ENCODE data around the gene COX20. TPM values are rescaled to one million over a fixed set of nuclear protein-coding genes. Genes with fewer than 3 reads are reported as not detected.
A peak's percentile ranks its signal among the peaks of the same experiment; 100 is the strongest.

COX20 gene
- 110 and 169 TPM in 2 replicates for polyA plus RNA-seq
- 69.4 and 86.9 TPM in 2 replicates for polyA minus RNA-seq

DNA sequence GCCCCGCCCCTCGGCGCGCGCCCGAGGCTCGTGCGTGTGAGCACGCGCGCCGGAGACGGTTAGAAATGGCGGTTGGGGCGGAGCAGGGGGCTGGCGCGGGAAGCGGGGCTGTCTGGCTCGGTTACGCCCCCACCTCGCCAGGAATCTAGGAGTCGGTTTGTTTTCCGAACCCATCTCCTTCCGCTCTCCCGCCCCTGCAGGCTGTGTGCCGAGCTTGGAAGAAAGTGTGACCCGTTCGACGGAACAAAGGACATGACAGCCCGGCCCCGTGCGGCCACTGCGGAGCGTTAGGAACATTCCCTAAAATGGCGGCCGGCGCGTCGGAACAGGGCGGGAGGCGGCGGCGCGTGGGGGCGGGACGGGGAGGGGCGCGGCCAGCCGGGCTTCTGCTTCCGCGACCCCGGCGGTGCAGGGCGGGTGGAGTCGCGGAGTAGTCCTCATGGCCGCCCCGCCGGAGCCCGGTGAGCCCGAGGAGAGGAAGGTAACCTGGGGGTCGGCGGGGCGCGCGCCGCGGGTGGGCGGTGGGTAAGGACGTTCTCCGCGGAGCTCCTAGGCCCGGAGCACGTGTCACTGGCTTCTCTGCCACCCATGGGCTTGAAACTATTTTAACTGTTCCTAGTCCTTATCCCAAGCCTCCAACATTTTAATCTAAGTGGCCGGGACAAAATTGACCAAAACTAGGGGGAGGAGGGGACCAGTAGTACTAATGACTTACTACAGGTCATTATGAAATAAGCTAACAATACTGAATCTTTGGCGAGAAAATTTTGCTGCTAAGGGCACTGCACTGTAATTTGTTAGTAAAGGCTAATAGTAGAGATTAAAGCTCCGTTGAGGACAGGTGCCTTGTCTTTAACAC, at the start of gene COX20:
TSS of gene COX20 (plus strand) at position 383 of the 859 bp plus-strand sequence. CDS start at position 440, 57 bp downstream.
- H3K9me2 ChIP-seq (ENCODE audit: insufficient read depth, low read length), result no peaks in the 10 kb centered on the region
- H3F3A ChIP-seq (ENCODE audit: insufficient read depth, low read length, poor library complexity, severe bottlenecking), result peaks cover 5% of the 10 kb centered on the region
- H3K27me3 ChIP-seq (ENCODE audit: insufficient read depth, low read depth, low read length), result no peaks in the 10 kb centered on the region
- H3K27ac ChIP-seq (ENCODE audit: low read length), result peak within 1 kb of the TSS; percentile 95
- H3K79me2 ChIP-seq (replicated peaks; ENCODE audit: insufficient read depth, low read length), result peaks cover 46% of the 10 kb centered on the region
- peak within 1 kb of the TSS; percentile 79 for H3K4me3 ChIP-seq (ENCODE audit: low read length)
- TF ChIP-seq, protein P1, sequence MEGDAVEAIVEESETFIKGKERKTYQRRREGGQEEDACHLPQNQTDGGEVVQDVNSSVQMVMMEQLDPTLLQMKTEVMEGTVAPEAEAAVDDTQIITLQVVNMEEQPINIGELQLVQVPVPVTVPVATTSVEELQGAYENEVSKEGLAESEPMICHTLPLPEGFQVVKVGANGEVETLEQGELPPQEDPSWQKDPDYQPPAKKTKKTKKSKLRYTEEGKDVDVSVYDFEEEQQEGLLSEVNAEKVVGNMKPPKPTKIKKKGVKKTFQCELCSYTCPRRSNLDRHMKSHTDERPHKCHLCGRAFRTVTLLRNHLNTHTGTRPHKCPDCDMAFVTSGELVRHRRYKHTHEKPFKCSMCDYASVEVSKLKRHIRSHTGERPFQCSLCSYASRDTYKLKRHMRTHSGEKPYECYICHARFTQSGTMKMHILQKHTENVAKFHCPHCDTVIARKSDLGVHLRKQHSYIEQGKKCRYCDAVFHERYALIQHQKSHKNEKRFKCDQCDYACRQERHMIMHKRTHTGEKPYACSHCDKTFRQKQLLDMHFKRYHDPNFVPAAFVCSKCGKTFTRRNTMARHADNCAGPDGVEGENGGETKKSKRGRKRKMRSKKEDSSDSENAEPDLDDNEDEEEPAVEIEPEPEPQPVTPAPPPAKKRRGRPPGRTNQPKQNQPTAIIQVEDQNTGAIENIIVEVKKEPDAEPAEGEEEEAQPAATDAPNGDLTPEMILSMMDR (IDR thresholded peaks at IDR 0.05; ENCODE audit: poor library complexity, severe bottlenecking), result no peak
- TF ChIP-seq TAF1 (IDR thresholded peaks at IDR 0.05; ENCODE audit: low read depth), result peak; percentile 89
- TF ChIP-seq POLR2AphosphoS5 (IDR thresholded peaks at IDR 0.05), result peak; percentile 65
- peak; percentile 93 for TF ChIP-seq MXI1 (conservative IDR thresholded peaks at IDR 0.05; ENCODE audit: poor library complexity, severe bottlenecking)
- TF ChIP-seq SMC3 (conservative IDR thresholded peaks at IDR 0.05; ENCODE audit: poor library complexity), result no peak
- TF ChIP-seq, protein P2, sequence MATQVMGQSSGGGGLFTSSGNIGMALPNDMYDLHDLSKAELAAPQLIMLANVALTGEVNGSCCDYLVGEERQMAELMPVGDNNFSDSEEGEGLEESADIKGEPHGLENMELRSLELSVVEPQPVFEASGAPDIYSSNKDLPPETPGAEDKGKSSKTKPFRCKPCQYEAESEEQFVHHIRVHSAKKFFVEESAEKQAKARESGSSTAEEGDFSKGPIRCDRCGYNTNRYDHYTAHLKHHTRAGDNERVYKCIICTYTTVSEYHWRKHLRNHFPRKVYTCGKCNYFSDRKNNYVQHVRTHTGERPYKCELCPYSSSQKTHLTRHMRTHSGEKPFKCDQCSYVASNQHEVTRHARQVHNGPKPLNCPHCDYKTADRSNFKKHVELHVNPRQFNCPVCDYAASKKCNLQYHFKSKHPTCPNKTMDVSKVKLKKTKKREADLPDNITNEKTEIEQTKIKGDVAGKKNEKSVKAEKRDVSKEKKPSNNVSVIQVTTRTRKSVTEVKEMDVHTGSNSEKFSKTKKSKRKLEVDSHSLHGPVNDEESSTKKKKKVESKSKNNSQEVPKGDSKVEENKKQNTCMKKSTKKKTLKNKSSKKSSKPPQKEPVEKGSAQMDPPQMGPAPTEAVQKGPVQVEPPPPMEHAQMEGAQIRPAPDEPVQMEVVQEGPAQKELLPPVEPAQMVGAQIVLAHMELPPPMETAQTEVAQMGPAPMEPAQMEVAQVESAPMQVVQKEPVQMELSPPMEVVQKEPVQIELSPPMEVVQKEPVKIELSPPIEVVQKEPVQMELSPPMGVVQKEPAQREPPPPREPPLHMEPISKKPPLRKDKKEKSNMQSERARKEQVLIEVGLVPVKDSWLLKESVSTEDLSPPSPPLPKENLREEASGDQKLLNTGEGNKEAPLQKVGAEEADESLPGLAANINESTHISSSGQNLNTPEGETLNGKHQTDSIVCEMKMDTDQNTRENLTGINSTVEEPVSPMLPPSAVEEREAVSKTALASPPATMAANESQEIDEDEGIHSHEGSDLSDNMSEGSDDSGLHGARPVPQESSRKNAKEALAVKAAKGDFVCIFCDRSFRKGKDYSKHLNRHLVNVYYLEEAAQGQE (IDR thresholded peaks at IDR 0.05; ENCODE audit: borderline replicate concordance), result peak; percentile 87
- TF ChIP-seq RAD21 (conservative IDR thresholded peaks at IDR 0.05), result peak; percentile 26
- TF ChIP-seq EZH2 (IDR thresholded peaks at IDR 0.05; ENCODE audit: borderline replicate concordance, insufficient read depth, low read length, poor library complexity, severe bottlenecking), result no peak
- TF ChIP-seq EP300 (conservative IDR thresholded peaks at IDR 0.05; ENCODE audit: poor library complexity, severe bottlenecking), result peak; percentile 64
- peak within 1 kb of the TSS; percentile 63 for H2AFZ ChIP-seq (ENCODE audit: low read depth, low read length)
- H3K4me2 ChIP-seq (ENCODE audit: low read length), result peak within 1 kb of the TSS; percentile 86
- no peaks in the 10 kb centered on the region for H3K36me3 ChIP-seq (ENCODE audit: insufficient read depth, low read length)
- no peaks in the 10 kb centered on the region for H3K9me3 ChIP-seq (ENCODE audit: low read length)
- peak within 1 kb of the TSS; percentile 98 for H3K9ac ChIP-seq (ENCODE audit: low read length)
- no peaks in the 10 kb centered on the region for H4K20me1 ChIP-seq (ENCODE audit: insufficient read depth)

DNA sequence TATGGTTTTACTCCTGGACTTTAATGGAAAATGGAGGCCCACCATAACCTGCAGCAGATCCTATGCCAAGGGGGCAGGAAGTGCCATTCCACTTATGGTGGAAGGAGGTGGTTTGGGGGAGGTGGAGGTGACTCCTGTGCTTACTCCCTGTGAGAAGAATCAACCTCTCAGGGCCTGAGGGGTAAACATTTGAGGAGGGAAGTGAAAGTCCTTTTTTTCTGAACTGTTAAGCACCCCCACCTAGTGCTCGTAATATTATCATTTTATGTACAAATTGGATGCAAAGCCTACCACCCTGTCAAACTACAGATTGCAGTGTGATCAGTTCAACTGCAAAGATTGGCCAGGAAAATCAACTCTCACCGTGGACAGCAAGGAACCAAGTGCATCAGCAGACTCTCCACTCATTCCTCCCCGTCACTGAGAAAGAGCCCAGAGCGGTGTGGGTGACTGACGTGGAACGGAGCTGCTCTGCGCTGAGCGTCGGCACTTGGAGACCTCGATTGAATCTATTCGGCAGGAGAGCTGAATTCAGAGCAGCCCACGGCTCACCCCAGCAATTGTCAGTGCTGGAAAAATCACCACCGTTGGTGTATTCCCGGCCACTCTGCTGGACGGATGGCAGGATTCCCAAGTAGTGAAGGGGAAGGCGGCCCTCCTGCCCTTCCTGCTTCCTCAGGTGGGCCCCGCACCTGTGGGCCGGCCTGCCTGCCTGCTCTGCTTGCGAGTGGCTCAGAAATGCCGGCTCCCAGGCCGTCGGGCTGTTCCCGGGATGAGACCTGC, 46.8 kb upstream of the COX20 start:
- TF ChIP-seq RAD21 (conservative IDR thresholded peaks at IDR 0.05) (no peak), SMC3 (conservative IDR thresholded peaks at IDR 0.05; ENCODE audit: poor library complexity) (no peak)
- Histone ChIP-seq H3K36me3 (ENCODE audit: insufficient read depth, low read length) (no peaks in the 10 kb centered on the region), H3K27ac (ENCODE audit: low read length) (no peak overlapping the region), H3K9me2 (ENCODE audit: insufficient read depth, low read length) (no peaks in the 10 kb centered on the region), H3K79me2 (replicated peaks; ENCODE audit: insufficient read depth, low read length) (no peaks in the 10 kb centered on the region), H3K4me3 (ENCODE audit: low read length) (no peak overlapping the region), H3K9ac (ENCODE audit: low read length) (no peak overlapping the region), H3K4me2 (ENCODE audit: low read length) (no peak overlapping the region), H3F3A (ENCODE audit: insufficient read depth, low read length, poor library complexity, severe bottlenecking) (no peaks in the 10 kb centered on the region), H2AFZ (ENCODE audit: low read depth, low read length) (no peak overlapping the region), H3K27me3 (ENCODE audit: insufficient read depth, low read depth, low read length) (no peaks in the 10 kb centered on the region), H3K9me3 (ENCODE audit: low read length) (no peaks in the 10 kb centered on the region), H4K20me1 (ENCODE audit: insufficient read depth) (no peaks in the 10 kb centered on the region)
